SK-N-SH (cell line): Measurements from ENCODE around the gene DLG2.

ENCODE experiments used
- RAD21 ChIP-seq: IDR thresholded peaks from 2 replicates; pipeline ENCODE4 v1.6.1; 2012; ENCODE audit warnings: mild to moderate bottlenecking, low read length
- RXRA ChIP-seq: IDR thresholded peaks from 2 replicates; pipeline ENCODE4 v1.4.0; 2012; ENCODE audit warnings: low read depth, mild to moderate bottlenecking, borderline replicate concordance
- TAF1 ChIP-seq: IDR thresholded peaks from 2 replicates; pipeline ENCODE4 v1.6.1; 2012; ENCODE audit warnings: low read depth, mild to moderate bottlenecking, low read length, moderate library complexity, borderline replicate concordance
- TF ChIP-seq, protein P1 (sequence below): fragments of 150-350 bp; IDR thresholded peaks from 2 replicates; pipeline ENCODE4 v1.6.1; 2016; ENCODE audit warnings: mild to moderate bottlenecking, low read depth, low read length
- TF ChIP-seq, protein P2 (sequence below): fragments of 200-600 bp; sonication (generic); IDR thresholded peaks from 2 replicates; pipeline ENCODE4 v1.6.1; 2017; ENCODE audit warnings: antibody characterized with exemption, mild to moderate bottlenecking, moderate library complexity

DNA sequence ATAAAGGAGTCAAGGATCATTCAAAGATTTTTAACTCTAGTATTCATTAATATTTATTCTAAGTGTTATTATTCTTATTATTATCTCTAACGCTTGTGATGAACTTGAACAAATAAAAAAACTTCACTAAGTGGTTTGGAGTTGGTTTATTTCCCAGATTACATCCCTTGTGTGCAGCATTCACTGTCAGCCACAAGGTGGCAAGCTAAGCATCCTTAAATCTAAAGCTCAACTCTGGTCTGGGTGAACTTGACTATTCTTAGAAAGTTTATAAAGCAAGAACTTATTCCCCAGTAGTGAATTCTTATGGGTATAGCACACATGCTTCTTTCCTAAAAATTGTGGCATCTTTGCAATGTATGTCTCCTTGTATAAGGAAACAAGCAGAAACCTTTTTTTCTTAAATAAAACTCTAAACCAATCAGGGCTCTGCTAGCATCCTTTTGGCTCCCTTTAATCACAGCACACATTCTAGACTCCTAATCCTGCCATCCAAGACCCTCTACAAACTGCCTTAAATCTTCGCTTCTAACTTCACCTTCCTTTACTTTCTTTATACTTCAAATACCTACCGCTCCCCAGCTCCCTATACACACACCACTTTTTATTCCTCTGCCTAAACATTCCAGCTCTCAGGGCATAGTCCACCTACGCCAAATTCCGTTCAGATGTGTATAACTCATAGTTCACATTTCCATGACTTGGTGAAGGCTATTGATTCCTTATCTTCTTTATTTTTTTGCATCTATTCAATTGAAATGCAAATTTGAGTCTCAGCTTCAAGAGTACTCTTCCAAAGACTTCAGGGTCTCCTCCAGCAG, 1068.8 kb downstream of the DLG2 start:
- TF ChIP-seq, protein P1, sequence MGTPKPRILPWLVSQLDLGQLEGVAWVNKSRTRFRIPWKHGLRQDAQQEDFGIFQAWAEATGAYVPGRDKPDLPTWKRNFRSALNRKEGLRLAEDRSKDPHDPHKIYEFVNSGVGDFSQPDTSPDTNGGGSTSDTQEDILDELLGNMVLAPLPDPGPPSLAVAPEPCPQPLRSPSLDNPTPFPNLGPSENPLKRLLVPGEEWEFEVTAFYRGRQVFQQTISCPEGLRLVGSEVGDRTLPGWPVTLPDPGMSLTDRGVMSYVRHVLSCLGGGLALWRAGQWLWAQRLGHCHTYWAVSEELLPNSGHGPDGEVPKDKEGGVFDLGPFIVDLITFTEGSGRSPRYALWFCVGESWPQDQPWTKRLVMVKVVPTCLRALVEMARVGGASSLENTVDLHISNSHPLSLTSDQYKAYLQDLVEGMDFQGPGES = no peak
- TF ChIP-seq RXRA (no peak), TAF1 (no peak), RAD21 (peak; percentile 82)
- TF ChIP-seq, protein P2, sequence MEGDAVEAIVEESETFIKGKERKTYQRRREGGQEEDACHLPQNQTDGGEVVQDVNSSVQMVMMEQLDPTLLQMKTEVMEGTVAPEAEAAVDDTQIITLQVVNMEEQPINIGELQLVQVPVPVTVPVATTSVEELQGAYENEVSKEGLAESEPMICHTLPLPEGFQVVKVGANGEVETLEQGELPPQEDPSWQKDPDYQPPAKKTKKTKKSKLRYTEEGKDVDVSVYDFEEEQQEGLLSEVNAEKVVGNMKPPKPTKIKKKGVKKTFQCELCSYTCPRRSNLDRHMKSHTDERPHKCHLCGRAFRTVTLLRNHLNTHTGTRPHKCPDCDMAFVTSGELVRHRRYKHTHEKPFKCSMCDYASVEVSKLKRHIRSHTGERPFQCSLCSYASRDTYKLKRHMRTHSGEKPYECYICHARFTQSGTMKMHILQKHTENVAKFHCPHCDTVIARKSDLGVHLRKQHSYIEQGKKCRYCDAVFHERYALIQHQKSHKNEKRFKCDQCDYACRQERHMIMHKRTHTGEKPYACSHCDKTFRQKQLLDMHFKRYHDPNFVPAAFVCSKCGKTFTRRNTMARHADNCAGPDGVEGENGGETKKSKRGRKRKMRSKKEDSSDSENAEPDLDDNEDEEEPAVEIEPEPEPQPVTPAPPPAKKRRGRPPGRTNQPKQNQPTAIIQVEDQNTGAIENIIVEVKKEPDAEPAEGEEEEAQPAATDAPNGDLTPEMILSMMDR = peak; percentile 87
